GM21528 (cell line): ENCODE data around the gene FOCAD.

Source experiments
- ATAC-seq: cut with Tn5 transposase; IDR thresholded peaks from one replicate; pipeline ENCODE4 v1.9.1; 2021; ENCODE audit warnings: mild to moderate bottlenecking, moderate library complexity; ENCODE audit not compliant: unreplicated experiment, low FRiP score

FOCAD gene

DNA sequence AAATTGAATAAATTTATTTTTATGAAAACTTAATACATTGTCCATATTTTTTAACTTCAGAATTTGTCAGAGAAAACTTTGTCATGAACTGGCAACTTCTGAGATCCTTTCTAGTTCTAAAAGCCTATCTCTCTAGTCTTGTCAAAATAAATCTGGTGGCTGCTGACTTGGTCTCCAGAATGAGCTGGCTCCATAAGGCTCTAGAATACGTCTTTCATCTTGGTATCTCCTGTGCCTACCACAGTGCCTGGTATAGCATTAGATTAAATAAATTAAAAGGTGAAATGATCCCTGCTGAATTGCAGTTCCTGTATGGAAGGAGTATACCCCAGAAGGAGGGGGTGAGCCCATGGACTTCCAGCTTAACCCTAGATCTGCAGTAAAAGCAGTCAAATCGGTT is 2.6 kb upstream of the FOCAD start:
- ATAC-seq, result no peak

DNA sequence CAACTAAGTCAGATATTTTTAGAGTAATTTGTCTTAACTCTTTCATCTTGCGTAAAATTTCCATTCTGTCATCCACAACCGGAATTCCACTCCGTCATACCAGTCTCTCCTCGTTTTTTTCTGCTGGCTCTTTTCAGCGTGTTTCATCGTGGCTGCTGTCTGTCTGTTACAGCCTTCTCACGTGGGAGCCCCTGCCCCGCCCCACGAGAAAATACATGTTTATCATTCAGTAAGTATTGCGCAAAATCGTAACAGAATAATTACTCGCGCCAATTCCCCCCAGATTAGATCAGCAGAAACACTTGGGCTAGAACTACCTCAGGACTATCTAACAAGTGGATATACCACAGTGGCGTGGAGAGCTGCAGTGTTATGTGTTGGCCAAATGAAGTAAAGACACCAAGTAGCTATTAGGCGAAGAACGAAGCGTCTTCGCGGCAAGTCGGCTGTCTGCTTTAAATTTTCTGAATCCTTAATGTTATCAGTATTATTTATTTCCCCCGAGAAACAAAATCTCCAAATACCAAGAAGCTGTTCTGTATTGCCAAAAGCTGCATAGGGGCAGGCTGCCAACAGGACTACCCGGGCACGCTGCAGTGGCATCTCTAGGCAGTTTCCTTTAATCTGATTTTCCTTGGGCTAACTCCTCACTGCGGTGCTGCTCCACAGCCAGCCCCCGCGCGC is 566 bp upstream of the FOCAD start:
- ATAC-seq, result peak; percentile 16

DNA sequence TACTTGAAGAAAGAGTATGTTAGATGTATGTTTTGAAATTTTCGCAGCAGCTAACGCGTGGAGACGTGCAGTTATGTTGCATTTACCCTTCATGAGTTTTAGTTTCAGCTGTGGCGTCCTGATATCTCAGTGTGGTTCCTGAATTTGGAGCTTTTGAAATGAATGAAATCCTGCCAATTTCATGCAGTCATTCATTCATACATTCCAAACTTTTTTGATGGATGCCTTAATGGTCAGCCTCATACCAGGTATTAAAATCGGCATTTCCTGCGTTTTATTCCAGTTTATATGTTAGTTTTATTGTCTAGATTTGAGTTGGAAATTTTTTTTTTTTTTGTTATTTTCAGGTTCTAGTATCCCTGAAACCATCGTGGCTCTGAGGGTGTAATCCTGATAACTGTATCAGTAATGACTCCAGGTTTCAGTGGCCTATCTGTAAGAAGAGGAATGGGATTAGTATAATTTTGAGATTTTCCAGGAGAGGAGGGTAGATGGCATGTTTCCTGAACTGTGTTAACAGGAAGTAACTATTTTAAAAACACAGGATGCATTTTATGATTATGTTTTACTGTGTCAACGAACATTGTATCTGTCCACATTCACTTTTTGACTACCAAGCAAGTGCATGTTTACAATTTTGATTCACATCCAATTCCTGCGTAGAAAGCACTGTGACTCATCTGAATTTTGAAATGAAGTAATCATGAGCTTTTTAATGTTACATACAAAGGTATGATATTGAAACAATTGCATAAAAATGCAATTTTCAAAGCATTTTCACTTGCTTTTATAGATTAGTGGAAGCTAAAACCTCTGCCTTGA is 1.0 kb downstream of the FOCAD start:
- no peak for ATAC-seq

DNA sequence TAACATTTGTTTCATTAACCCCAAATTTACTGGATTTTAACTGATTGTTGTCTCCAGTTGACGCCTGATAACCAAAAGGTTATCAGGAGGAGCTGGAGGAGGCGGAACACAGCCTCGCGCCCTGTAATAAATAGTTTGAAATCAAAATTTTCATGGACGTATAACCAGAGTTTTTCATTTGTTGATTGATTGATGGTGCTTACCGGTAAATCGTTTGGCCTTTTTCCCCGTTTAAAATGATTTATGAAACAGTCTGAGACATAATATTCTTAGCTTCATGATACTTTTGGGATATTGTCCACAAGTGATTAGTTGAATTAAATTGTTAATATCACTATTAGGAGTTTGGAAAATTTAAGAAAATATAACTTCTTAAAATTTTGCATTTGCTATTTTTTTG is 1.7 kb downstream of the FOCAD start:
- ATAC-seq, result no peak

DNA sequence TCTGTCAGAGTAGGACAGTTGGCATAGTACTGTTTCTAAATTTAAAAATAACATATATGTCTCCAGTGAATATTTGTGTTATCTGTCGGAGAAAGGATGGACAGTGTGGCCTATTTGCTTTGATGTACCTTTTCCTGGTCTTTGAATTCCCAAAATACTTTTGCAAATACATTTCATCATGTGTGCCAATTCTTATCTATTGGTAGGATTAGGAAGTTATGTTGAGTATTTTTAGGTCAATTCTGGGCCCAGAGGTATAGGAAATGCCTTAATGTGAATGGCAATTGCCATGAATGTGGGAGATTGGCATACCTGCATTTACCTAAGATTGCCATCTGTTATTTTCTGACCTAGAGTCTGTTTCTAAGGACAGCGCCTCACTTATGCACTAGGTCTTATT is 5.8 kb downstream of the FOCAD start:
- ATAC-seq, result no peak

DNA sequence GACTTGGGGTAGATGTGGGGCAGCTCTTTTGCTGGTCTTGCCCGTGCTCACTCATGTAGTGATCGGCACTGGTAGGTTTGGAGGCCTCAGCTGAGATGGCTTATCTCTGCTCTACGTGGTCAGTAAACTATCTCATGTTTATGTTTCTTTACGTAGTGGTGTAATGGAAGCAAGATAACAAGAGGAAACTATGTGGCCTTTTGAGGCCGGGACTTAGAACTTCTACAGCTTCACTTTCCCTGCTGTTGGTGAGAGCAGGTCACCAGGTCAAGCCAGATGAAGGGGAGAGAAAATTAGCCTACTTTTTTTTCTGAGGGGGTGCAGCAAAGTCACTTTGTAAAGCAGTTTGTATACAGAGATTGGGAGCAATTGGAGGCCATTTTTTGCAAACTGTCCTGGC is 8.5 kb downstream of the FOCAD start:
- ATAC-seq, result no peak

DNA sequence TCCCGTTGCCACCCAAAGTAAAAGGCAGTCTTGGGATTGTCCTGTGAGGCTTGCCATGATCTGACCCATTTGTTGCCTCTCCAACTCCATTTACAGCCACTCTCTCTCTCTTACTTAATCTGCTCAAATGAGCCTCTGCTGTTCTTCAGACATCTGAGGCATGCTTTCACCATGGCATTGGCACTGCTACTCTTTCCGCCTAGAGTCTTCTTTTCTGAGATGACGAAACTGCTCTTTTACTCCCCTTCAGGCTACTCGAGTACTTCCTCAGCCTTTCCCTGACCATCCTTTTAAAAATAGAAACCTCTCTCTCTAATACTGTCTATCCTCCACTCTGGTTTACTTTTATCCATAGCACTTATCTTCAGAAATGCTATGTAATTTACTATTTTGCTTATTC is 9.0 kb downstream of the FOCAD start:
- ATAC-seq, result no peak

DNA sequence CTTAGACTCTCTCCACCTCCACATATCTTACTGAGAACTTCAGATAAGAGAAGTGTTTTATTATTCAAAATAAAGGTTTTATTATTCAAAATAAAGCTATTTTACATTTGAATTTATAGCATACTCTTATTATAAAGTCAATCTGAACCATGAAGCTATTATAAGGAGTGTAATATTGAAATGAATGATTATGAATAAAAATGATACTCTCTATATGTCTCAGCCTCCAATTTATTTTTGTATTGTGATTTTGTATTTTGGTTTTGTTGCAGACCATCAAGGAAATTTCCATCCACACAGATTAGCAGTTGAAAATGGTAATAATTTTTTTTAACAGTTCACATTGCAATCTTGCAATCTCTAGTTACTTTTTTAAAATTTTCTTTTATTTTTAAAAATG is 10.2 kb downstream of the FOCAD start:
- ATAC-seq, result no peak

DNA sequence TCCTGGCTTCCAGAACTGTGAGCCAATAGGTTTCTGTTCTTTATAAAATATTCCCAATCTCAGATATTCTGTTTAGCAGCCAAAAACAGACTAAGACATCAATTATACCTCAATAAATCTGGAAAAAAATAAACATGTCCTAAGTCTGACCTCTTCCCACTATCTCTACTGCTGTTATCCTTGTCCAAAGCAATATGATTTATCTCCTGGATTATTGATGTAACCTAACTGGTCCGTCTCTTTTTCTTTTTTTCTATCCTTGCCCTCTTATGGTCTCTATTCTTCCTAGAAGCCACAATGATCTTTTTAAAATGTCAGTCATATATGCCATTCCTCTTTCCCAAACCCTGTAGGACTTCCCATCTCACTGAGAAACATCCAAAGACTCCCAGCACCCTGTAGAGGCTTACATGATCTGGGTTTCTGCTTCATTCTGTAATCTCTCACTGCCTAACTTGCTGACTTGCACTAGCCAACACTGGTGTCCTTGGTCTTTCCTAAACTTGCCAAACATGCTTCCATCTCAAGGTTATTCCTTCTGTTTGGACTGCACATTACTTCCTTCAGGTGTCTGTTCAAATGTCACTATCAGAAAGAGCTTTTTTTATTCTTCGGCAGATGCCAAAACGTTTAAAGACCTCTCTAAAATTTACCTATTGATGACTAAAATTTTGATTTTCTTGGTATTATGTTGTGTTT is 13.1 kb downstream of the FOCAD start:
- ATAC-seq, result no peak

DNA sequence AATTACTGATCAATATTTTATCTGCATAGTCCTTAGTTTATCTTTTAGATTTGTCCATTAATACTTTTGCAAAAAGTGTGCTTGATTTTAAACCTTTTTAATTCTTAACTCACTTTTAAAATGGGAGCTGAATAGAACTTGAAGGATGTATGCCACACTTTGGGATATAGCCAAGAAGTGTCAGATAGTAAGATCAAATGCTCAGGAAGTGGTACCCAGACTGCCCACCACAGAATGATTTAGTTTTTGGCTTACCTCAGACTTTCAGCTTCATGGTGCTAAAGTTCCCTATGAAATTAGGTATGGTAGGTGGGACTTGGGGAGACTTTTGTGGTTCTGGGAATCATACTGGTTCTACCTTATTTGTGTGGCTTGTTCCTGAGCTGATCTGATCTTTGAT is 14.7 kb downstream of the FOCAD start:
- no peak for ATAC-seq

DNA sequence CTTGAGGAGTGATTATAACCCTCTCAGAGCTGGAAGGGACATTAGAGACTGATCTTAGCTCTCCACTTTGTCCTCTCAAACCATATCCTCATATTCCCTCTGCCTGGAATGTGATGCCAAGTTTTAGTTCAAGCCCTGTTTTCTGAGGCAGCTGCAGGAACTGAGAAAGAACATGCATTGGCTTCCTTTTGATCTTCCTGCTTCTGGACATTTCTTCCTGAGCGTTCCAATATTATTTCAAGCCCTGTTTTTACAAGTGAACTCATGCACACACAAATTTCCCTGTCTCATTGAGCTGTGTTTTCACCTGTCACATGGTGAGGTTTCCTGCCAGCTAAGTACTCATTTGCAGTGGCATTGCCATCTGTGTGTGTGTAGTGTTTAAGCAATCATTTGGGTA is 17.0 kb downstream of the FOCAD start:
- ATAC-seq, result no peak

DNA sequence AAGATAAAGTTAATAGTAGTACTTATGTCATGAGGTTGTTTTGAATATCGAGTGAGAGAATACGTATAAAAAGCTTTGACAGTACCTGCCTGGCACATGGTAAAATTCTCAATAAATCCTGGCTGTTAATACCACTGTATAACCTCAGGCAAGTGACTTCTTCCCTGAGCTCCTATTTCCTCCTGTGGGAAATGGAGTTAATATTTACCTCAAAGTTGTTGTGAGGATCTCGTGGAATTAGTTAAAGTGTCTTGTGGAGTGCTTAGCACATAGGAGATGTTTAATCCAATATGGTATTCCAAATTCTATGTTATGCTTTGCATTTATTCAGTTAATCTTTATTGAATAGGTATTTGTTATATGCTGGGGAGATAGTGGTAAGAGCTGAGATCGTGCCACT is 18.5 kb downstream of the FOCAD start:
- no peak for ATAC-seq

DNA sequence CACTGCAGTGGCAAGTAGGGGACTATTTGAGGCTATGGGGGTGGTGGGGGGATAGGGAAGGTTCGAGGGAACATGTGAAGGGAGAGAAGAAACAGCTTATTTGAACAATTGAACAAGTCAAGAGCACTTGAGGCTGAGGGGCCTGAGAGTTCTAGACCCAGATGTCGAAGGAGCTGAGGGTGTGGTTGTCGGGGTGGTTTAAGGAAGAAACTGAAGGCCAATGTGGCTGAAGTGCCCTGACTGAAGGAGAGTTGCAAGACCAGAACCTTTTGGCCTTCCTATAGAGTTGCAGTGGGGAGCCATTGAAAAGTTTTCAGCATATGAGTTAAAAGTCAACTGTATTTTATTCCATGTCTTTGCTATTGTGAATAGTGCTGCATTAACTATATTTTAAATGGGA is 19.1 kb downstream of the FOCAD start:
- ATAC-seq, result no peak

DNA sequence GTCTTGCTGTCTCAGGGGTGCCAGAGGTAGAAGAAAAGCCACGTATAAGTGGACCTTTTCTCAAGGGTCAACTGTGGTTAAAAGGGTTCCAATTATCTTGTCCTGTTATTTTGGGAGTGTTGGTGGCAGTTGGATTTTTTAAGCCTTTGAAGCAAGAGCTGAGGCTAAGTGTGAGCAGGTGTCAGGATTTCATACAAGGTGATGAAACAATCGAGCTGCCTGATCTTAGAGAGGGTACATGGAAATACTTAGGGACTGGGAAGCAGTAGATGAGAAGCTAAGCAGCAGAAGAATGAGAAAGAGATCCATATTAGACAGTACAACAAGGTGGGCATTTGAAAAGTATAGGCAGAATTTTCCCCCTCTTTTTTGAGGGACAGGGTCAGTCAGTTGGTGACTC is 23.6 kb downstream of the FOCAD start:
- no peak for ATAC-seq

DNA sequence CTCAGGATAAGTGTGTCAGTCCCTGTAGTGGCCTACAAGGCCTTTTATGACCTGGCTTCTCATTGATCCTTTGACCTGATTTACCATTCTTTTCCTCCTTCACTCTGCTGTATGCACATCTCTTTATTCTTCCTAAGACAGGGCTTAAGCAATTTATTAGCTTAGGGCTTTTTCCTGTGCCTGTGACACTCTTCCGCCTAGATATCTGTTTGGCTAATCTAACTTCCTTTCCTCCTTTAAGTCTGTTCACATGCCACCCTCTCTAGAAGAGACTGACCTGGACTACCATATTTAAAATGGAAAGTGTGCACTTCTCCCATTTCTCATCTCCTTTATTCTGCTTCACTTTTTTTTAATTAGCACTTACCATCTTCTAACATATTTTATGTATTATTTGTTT is 29.1 kb downstream of the FOCAD start:
- no peak for ATAC-seq

DNA sequence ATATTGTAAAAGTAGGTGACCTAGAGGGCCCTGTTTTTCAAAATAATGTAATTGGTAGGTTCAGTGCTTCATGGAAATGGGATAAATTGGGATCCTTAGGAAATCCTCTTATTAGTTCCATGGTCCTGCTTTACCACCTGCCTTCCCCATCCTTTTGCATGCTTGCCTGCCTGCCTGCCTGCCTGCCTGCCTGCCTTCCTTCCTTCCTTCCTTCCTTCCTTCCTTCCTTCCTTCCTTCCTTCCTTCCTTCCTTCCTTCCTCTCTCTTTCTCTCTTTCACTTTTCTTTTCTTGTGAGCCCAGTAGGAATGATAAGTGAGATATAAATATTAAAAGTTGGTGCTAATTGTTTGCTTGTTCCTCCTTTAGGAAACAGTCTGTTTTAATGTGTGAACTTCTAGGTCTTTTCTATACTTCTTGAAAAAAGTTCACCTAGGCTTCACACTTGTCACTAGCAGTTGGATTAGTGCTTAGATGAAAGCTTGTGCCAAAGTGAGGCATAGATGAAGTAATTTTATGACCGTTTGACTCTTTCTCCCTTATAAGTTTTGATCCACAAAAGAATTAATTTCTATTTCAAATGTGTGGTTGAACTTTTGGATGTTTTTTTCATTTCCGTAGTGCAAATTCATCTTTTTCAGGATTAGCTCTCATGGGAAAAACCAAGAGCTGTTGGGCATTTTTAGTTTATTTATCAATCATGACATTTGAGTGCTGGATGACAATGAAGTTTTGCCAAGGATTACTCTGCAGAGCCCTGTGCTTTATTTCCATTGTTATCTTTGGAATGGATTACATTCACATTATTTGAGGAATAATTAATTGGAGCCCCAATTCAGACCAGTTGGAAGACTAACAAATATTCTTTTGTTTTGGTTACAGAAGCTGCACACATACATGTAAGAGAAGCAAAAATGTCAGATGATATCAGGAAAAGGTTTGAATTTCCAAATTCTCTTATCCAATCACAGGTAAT is 30.7 kb downstream of the FOCAD start:
- no peak for ATAC-seq

DNA sequence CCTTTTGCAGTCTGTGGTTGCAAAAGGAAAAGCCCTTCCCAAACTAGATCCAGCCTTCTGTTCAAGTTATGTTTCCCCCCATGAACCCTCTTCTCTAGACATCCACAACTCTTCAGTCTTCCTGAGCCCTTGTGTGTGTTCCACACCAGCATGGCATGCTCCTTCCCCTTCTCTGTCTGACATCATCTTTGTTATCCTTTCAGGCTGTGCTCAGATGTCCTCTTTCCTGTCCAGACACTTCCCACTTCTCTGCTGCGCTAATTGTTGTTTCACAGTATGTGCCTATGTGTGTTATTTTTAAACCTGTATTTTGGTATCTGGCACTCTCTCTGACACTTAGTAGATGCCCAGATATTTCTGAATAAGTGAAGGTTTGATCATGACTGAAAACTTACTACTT is 38.2 kb downstream of the FOCAD start:
- ATAC-seq, result no peak

DNA sequence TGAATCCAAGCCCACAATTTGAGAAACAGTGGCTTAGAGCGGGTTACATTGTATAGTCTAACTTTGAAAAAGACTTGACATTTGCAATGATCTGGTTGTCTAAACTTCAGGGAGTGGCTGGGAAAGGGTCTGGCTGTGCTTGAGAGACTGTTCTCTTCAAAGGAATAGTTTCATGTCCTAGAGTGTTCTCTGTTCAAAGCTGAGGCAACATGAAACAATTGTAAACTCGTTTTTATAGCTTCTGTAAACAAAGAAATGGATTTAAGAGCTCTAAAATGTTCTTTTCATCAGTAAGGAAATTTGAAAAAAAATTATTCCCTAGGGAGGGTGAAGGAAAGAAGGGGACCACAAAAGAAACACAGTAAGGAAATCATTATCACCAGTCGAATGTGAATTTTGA is 41.6 kb downstream of the FOCAD start:
- ATAC-seq, result no peak

DNA sequence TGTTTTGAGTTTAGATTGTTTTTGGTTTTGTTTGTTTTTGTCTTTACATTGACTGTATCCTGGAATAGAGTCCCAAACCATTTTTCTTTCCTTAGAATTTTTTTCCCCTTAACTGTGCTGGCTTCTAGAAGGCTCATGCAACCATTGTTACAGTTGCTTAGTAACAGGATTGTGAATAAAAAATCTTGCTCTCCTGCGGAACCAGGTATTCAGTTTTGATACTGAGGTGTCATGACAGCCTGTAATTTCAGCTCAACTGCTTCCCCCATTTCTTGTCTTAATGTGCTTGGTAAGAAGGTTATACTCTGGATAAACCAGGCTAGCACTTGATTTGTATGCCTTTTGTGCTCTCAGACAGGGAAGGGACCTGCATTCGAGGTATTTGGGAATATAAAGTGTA is 42.1 kb downstream of the FOCAD start:
- ATAC-seq, result no peak

DNA sequence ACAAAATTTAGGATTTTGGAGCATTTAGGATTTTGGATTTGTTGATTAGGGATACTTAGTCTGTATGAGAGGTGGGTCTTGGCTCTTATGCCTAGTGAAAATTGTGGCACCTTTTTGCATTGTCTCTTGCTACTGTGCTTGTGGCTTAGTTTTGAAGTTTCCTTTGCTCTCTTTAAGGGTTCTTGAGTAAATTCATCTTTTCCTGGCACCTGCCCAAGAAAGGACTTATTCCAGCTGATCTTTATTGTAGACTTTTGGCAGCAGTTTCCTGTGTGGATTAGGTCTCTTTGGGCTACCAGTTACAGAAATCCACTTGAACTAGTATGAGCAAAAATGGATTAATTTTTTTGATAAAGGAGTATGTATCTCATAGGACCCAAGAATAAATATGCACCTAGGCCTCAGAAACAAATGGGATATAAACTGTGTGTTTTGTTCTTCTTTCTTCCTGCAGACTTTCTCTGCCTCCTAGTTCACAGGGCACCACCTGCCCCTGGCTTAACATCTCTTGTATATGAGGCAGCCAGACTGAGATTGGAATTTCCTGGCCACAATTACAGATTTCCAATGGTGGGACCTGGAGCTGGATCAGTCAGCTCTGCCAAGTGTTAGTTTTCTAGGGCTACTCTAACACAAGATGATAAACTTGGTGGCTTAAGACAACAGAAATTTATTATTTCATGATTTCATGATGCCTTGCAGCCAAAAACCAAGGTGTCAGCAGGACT is 44.6 kb downstream of the FOCAD start:
- no peak for ATAC-seq
